Activated CD8-positive, alpha-beta memory T cell treated with anti-CD3 and anti-CD28 coated beads, Interleukin-2, amount 50 U/mL, for 24 hours (primary cell): ENCODE measurements around the gene CYP1A2.
"Not testable (repeated sequence)": the region's sequence is repeated elsewhere in the genome, so short reads cannot be mapped to it uniquely, and the experiment has no call there.

Source experiments
- DNase-seq: peaks from one replicate; pipeline ENCODE4 v3.0.0-alpha.2; 2020; ENCODE audit errors: extremely low read depth

CYP1A2 gene

GRCh38 chr15:74776821-74777768 is 28.4 kb downstream of the CYP1A2 start:
- DNase-seq = no peak

- DNase-seq = no peak
Observed at GRCh38 chr15:74777769-74778598, 29.3 kb downstream of the CYP1A2 start.

- no peak for DNase-seq
Observed at GRCh38 chr15:74778599-74778970, 29.9 kb downstream of the CYP1A2 start.

- DNase-seq = no peak
Observed at GRCh38 chr15:74779162-74779648, 30.6 kb downstream of the CYP1A2 start.

GRCh38 chr15:74780523-74781430 is 32.1 kb downstream of the CYP1A2 start:
- no peak for DNase-seq

- no peak for DNase-seq
Observed at GRCh38 chr15:74781431-74782258, 33.0 kb downstream of the CYP1A2 start, which contains the start of gene CSK. CSK (plus strand) TSS chr15:74782080; CDS start chr15:74798298, 16,218 bp downstream.

- DNase-seq = no peak
Observed at GRCh38 chr15:74782259-74783071, 33.8 kb downstream of the CYP1A2 start.

GRCh38 chr15:74783072-74783807 is 34.6 kb downstream of the CYP1A2 start:
- no peak for DNase-seq

GRCh38 chr15:74783808-74784175 is 35.1 kb downstream of the CYP1A2 start:
- no peak for DNase-seq

- no peak for DNase-seq
Observed at GRCh38 chr15:74784426-74785193, 36.0 kb downstream of the CYP1A2 start.

GRCh38 chr15:74785194-74786032 is 36.8 kb downstream of the CYP1A2 start:
- DNase-seq = no peak

- DNase-seq = not testable (repeated sequence)
Observed at GRCh38 chr15:74786081-74786480, 37.4 kb downstream of the CYP1A2 start.

- no peak for DNase-seq
Observed at GRCh38 chr15:74786551-74787165, 38.0 kb downstream of the CYP1A2 start.

- peak; percentile 84 for DNase-seq
Observed at GRCh38 chr15:74787251-74788041, 38.8 kb downstream of the CYP1A2 start.

GRCh38 chr15:74788042-74788682 is 39.5 kb downstream of the CYP1A2 start:
- DNase-seq = no peak
